CD4-positive, alpha-beta T cell treated with Interleukin-6 at 100 ng/mL for 8 hours (primary cell): ENCODE data around the gene SLC16A6.
A peak's percentile ranks its signal among the peaks of the same experiment; 100 is the strongest.
"Not testable (repeated sequence)": the region's sequence is repeated elsewhere in the genome, so short reads cannot be mapped to it uniquely, and the experiment has no call there.

Experiments
- DNase-seq: peaks from one replicate; pipeline ENCODE4 v3.0.0-alpha.2; 2020; ENCODE audit warnings: mixed read lengths, low spot score

Gene SLC16A6

DNA sequence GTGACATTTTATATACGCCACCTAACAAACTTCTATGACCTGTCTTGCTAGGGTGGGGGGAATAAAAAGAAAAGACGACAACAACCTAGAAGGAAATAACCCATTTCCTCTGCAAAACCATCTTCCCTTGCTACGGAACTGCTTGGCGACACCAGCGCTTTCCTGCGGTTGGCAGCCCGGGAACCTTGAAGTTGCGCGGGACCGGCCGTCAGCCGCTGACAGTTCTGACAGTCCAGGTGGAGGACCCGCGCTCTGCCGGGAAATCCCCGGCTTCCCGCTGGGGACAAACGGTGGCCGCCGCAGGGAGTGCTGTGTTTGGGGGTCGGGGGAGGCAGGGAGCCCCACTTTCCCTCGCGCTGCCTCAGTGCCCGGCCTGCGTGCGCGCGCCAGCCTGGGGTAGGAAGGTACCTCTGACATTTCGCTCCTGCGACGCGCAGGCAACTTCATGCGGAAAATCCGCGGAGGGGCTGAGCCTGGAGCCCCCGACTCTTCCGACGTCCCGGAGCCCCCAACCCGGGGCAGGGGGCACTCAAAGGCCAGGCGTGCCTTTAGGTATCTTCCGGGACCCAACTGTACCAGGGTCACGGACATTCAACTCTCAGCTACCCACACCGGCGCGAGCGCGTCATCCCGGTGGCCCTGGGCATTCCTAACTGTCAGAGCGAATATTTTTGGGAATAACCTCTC lies 516 bp downstream of the SLC16A6 start:
- DNase-seq: peak; percentile 52

DNA sequence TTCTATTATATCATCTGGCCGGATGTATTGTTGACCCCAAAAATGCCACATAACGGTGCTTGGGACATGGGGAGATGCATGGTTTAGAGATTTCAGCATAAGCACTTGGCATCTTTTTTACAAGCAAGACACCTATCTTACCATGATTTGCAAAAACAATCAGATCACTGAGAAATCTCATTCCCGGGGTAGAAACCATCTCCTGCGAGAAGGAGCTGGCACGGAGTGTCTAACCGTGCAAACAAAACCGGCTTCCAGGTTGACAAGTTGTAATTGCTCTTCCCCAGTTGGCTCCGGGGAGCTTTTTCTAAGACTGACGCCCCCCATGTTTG lies 1.0 kb downstream of the SLC16A6 start:
- DNase-seq: no peak

DNA sequence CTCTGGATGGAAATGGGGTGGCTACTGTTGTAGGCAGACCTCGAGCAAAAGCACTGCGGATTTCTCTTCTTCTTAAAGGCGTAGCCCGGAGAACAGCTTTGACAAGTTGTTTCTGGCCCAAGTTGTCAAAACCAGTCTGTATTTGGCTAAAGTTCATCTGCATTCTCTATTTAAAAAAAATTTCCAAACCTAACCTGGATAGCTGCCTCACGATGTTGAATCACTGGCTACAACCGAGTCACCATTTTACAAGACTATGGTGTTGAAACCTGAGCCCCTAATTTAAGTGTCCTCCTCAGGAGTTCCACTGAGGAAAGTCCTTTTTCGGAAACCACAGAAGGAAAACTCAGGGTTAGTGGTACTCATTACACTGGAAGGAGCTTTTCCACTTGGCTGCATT lies 1.5 kb downstream of the SLC16A6 start:
- no peak for DNase-seq

DNA sequence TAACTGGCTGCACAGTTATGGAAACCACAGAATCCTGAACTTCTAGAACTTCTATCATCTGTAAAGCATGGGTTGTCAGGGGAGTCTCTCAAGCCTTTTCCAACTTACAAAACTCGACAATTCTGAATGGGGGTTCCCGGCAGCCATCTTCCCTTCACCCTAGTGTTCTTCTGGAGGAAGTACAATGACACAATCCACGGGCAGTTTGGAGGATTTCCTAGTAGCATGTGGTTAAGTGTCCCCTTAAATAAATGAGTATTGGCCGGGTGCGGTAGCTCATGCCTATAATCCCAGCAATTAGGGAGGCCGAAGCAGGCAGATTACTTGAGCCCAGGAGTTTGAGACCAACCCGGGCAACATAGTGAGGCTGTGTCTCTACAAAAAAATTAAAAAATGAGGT lies 2.1 kb downstream of the SLC16A6 start:
- no peak for DNase-seq

DNA sequence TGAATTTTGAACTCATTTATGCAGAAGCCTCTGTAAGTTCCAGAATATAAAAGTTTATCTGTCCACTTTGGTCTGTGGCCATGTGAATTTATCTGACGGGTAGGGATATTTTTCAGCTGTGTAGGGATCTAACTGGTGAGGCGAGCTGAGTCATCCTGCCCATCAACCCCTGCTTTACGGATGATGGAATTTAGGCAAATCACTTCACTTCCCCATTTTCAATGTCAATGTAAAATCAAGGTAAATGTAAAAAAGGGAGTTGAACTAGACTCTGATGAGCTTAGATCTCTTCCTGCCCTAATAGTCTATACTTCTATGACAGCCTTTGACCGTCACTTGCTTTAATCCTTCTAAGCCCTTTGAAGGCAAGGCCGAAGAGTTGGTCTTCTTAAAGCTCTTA lies 2.6 kb downstream of the SLC16A6 start:
- DNase-seq: no peak

DNA sequence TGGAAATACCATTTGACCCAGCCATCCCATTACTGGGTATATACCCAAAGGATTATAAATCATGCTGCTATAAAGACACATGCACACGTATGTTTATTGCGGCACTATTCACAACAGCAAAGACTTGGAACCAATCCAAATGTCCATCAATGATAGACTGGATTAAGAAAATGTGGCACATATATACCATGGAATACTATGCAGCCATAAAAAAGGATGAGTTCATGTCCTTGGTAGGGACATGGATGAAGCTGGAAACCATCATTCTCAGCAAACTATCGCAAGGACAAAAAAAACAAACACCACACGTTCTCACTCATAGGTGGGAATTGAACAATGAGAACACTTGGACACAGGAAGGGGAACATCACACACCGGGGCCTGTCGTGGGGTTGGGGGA lies 9.0 kb downstream of the SLC16A6 start:
- not testable (repeated sequence) for DNase-seq

DNA sequence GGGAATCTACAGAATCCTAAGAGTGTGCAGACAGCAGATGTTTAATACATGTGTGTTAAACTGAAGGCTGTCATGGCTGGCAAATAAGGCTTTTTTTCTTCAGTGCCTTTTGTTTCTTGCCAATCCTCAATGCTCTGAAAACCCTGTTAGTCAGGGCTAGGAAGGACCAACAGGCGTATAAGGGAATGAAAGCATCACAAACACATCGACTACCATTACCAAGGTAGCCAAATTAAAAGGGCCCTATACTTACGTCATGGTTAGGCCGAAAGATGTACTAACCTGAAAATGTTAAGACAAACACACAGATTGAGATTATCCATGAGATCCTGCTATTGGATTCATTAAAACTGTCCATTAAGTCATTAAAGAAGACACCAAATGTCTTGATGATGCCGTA lies 13.1 kb downstream of the SLC16A6 start:
- no peak for DNase-seq

DNA sequence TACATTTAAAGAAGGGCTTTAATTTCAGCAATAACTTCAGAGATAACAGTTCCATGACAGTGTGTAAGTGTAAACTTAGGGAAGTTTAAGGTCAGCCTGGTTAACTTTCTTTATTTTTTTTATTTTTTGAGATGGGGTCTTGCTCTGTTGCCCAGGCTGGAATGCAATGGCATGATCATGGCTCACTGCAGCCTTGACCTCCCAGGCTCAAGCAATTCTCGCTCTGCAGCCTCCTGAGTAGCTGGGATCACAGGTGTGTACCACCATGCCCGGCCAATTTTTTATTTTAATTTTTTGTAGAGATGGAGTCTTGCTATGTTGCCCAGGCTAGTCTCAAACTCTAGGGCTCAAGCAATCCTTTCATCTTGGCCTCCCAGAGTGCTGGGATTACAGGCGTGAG lies 14.6 kb downstream of the SLC16A6 start:
- not testable (repeated sequence) for DNase-seq

DNA sequence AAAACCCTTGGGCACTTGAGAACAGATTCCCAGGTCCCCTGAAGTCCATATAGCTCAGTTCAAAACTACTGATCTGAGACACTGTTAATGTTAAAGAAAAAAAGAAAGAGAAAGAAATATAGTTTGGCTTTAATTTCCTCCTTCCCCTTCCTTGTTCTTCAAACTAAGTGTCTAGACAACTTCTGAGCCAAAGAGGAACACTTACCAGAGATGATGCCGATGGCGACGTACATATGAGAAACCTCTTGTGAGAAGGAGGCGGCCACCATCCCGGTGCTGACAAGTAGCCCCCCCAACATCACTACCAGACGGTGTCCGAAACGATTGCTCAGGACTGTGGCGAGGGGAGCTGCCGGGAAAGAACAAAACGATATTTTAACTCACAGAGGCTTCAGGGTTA lies 17.2 kb downstream of the SLC16A6 start:
- DNase-seq: no peak

DNA sequence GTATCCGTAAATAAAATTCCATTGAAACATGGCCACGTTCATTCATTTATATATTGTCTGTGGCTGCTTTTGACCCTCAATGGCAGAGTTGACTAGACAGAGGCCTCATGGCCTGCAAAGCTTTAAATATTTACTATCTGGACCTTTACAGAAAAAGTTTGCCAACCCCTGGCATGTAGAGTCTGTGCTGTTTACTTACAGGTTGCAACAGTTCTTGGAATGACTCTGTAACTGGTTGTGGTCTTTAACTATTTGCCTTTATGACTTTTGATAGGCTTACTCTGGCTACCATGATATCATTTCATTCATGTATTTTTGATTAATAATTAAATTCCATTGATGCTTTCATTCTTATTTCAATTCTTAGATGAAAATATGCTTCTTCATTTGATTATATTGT lies 25.1 kb downstream of the SLC16A6 start:
- DNase-seq: not testable (repeated sequence)

DNA sequence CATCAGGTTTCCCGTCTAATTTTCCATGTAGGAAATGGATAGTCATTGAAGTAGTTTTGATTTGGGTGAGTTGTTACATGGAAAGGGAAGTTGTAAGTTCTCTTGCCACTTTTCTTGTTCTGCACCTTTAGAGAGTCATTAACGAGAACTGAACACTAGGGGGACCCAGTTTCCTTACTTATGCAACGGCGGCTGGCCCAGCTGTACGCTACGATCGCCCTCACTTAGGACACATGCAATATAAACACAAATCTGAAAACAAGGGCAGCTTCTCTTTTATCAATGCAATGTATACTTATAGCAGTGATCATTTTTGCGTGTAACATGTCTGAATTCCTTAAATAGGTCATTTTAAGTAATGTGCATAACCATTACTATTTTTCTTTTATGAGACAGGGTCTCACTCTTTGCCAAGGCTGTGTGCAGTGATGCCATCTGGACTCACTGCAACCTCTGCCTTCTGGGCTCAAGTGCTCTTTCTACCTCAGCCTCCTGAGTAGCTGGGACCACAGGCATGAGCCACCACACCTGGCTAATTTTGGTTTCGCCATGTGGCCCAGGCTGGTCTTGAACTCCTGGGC lies 27.7 kb downstream of the SLC16A6 start:
- DNase-seq: peak; percentile 46

DNA sequence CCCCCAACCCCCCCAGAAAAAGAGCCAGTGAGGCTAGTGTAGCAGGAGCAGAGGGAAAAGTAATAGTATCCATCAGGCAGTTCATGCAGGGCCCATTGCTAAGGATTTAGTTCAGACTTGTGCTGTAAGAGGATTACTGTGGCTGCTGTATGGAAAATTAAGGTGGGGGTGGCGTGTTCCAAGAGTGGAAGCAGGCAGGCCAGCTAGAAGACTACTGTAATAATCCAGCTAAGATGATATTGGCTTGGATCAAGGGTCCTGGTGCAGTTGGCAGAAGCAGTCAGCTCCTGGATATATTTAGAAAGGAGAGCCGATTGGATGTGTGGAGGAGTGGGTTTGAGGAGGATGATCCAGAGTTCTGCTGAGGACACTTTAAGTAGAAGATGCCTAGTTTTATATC lies 28.5 kb downstream of the SLC16A6 start:
- DNase-seq: not testable (repeated sequence)

DNA sequence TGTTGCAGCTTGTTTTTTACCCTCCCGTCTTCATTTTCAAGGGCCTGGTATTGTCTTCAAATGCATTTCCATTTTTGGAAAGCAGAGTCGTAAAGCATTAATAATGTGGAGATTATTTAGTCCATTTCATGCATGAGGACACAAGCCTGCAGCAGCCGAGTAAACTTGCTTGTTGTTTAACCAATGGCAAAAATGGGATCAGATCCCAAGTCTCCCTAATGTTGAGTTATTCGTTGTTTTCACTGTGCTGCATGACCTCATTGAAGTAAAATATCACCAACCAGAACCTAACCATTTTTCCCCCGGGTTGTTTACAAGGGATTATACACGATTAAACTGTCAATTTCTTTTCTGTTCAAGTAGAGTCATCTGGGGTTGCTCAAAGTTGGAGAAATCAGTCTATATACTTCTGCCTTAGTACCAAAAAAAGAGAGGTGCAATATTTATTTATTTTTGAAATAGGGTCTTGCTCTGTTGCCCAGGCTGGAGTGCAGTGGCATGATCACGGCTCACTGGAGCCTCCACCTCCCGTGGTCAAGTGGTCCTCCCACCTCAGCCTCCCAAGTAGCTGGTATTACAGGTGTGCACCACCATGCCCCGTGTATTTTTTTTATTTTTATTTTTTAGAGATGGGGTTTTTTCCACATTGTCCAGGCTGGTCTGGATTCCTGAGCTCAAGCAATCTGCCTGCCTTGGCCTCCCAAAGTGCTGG lies 30.7 kb downstream of the SLC16A6 start:
- no peak for DNase-seq

DNA sequence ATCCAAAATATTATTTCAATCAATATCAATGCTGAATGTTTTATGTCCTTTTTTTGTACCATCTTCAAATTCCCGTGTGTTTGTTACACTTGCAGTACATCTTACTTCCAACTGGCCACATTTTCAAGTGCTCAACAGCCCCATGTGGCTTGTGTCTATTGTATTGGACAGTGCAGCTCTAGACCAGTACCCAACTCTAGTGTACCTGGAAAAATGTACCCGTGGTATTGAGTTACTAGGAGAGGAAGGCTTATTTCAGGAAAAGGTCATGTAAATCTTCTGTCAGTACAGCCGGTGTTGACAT lies 31.3 kb downstream of the SLC16A6 start:
- DNase-seq: not testable (repeated sequence)

DNA sequence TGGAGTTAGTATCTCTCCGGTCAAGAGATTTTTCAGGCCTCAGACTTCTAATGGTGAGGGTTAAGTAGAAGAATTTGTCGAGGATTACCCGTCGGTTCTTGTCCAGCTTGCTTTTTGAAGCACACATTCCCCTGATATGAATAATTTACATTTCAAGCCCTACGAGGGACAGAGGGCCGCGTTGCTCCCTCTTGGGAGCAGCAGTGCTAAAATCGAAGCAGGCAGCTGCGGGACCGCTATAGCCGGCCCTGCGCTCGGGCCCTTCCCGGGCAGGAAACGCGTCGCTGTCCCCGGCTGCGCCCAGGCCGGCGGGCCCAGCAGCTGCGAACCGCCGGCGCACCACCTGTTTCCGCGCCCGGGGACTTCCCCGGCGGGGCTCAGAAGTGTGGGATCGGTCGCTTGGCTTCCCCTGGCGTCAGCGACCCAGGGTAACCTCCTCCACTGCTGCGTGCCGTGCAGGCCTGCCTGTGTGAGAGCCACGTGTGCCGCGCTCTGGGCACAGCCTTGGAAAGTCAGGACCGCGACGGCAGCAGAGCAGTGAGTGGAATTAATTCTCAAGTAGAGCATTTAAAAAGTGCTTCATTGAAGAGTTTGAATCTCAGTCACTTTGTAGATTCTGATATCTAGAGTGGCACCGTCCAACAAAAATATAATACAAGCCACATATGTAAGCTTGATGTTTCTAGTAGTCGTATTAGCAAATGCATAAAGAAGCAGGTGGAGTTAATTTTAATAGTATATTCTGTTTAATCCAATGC lies 31.9 kb downstream of the SLC16A6 start:
- peak; percentile 80 for DNase-seq

DNA sequence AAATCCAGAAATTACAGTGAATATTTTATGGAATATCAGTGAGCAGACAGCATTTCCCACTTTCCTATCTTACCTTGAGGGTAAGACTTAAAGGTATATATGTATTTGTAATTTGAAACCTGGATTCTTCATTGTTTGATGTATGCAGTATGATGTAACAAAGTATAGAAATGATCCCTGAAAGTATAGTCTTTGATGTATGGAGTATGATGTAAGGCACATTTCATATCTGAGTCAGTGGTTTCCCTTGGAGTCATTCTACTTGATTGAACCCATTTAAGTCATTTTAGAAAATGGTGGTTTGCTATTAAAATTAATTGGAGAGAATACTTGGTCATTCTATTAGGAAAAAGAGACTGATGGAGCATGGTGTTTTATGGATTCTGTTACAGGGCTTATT lies 33.0 kb downstream of the SLC16A6 start:
- DNase-seq: no peak

DNA sequence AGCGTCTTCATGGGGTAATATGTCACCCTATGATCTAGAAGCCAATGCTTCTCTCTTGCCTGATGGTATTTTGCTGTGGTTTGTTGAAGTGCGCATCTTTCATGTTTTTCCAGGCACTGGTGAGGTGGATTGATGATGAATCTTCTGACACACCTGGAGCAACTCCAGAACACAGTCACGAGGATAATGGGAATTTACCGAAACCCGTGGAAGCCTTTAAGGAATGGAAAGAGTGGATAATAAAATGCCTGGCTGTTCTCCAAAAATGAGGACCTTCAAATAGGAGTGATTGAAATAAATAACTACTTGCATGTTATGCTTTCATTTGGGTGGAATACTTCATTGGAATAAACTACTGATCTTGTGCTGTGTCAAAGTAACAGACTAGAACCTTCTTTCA lies 34.2 kb downstream of the SLC16A6 start:
- not testable (repeated sequence) for DNase-seq

DNA sequence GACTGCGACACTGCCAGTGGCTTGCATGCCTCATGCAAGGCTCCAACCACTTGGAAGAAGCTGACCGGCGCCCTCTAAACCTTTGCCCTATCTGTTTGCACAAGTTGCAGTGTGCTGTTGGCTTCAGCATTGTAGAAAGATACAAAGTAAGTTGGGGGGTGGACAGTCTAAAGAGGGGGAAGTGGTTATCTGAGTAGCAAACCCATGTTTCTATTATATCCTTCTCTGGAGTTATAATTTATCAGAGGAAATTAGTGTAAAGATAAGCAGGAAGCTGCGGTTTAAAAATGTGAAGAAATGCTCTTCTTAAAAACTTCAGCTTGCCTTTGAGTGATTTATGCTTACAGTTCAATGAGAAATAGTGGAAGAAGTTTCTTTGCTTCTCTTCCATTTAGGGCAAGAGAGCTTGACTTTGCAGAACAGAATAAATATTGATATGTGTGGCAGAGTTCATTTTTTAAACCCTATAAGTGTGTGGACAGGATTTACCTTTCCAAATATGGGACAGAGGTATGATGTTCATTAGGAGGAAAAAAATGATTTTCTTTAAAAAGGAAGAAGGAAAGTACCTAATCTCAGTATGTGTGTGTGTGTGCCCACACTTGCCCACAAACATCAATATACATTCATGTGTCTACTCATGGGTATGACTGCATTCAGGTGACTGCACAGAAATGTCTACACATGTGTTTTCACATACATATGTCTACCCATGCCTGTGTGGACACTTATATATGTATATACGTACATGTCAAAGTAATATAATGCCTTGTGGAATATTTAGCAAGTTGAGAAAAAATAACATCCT lies 35.0 kb downstream of the SLC16A6 start:
- DNase-seq: peak; percentile 26

DNA sequence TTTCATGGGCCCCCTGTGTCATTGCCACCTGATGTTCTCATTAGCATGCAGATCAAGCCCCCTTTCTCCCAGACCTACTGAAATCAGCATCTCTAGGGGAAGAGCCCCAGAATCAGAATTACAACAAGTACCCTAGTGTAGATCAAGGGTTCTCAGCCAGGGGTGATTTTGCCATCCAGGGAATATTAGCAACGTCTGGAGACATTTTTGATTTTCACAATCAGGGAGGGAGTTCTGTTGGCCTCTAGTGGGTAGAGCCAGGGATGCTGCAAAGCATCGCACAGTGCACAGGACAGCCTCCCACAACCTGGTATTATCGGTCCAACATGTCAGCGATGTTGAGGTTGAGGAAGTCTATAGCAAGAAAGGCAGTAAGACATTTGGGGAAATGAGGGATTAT lies 35.8 kb downstream of the SLC16A6 start:
- no peak for DNase-seq

DNA sequence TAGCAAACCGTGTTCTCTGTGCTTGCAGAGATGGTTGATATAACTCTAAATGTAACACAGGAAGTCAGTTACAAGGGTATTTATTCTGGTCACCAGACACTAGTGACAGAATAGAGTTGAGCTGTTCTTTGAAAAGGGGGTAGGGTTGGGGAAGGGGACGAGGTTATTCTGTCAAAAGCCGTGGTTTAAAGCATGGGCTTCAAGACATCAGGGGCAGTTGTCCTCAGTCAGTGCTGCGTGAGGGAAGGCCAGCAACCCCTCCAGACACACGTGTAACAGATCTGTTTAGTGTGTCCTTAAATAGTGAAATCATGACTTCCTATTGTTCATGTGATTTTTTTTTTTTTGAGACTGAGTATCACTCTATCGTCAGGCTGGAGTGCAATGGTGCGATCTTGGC lies 37.5 kb downstream of the SLC16A6 start:
- not testable (repeated sequence) for DNase-seq

DNA sequence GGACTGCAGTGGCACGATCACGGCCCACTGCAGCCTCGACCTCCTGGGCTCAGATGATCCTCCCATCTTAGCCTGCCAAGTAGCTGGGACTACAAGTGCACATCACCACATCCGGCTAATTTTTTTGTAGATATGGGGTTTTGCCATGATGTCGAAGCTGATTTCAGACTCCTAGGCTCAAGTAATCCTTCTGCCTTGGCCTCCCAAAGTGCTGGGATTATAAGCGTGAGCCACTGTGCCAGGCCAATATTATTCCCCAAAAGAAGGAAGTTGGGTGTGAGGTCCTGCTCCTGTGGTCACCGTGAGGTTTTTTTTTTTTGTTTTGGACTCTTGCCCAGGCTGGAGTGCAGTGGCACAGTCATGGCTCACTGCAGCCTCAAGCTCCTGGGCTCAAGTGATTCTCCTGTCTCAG lies 41.6 kb downstream of the SLC16A6 start:
- DNase-seq: peak; percentile 41

DNA sequence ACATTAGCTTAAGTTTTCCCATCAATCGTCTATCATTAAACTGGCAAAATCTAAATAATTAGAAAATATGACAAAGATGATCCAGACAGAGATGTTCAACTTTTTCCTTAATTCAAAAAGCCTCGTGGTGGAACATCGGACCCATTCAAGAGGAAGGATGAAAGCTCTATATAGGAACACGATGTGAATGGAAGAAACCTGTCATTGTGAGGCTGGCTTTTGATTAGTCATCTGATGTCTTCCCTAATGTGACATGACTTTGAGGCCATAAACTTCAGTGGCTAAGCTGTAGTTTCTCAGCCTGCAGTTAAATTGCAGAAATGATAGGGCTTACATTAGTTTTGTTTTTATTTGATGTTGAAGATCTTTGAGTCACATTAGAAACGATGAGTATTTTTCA lies 42.0 kb downstream of the SLC16A6 start:
- no peak for DNase-seq
